H9 (cell line): Measurements from ENCODE around the gene CAPN9. TPM values are rescaled to one million over a fixed set of nuclear protein-coding genes. Genes with fewer than 3 reads are reported as not detected.

Experiments used
- DNase-seq: peaks from one replicate; pipeline ENCODE4 v3.0.0-alpha.2; 2017
- H2AFZ ChIP-seq: one replicate; pipeline ENCODE4 v1.6.1; 2013; ENCODE audit warnings: mild to moderate bottlenecking, low read length, control low read depth, moderate library complexity
- H2AK5ac ChIP-seq: 2 replicates; pipeline ENCODE4 v1.6.1; 2013; ENCODE audit warnings: low read length, control low read depth, mixed read lengths; ENCODE audit not compliant: insufficient read length
- H2BK120ac ChIP-seq: one replicate; pipeline ENCODE4 v1.6.1; 2013; ENCODE audit warnings: low read depth, mild to moderate bottlenecking, low read length, control low read depth, inconsistent platforms; ENCODE audit not compliant: poor library complexity, severe bottlenecking
- H2BK12ac ChIP-seq: 2 replicates; pipeline ENCODE4 v1.6.1; 2013; ENCODE audit warnings: low read length, control low read depth, mixed read lengths, low read depth; ENCODE audit not compliant: insufficient read length
- H2BK15ac ChIP-seq: 2 replicates; pipeline ENCODE4 v1.6.1; 2013; ENCODE audit warnings: low read depth, low read length, control low read depth
- H2BK20ac ChIP-seq: one replicate; pipeline ENCODE4 v1.6.1; 2013; ENCODE audit warnings: low read depth, mild to moderate bottlenecking, low read length, control low read depth, inconsistent platforms; ENCODE audit not compliant: poor library complexity, severe bottlenecking
- H2BK5ac ChIP-seq: 2 replicates; pipeline ENCODE4 v1.6.1; 2013; ENCODE audit warnings: low read length, control low read depth, mixed read lengths; ENCODE audit not compliant: insufficient read length
- H3K14ac ChIP-seq: 2 replicates; pipeline ENCODE4 v1.6.1; 2013; ENCODE audit warnings: low read length, control low read depth; ENCODE audit not compliant: insufficient read depth
- H3K18ac ChIP-seq: 2 replicates; pipeline ENCODE4 v1.6.1; 2013; ENCODE audit warnings: low read depth, mild to moderate bottlenecking, mixed read lengths, low read length, control low read depth; ENCODE audit not compliant: insufficient read length
- H3K23ac ChIP-seq: 2 replicates; pipeline ENCODE4 v1.6.1; 2013; ENCODE audit warnings: low read length, control low read depth, mixed read lengths, low read depth; ENCODE audit not compliant: insufficient read length
- H3K23me2 ChIP-seq: 2 replicates; pipeline ENCODE4 v1.6.1; 2013; ENCODE audit warnings: low read depth, mild to moderate bottlenecking, mixed read lengths, low read length, control low read depth; ENCODE audit not compliant: insufficient read length, poor library complexity, severe bottlenecking
- H3K27ac ChIP-seq: 2 replicates; pipeline ENCODE4 v1.5.1; 2013; ENCODE audit warnings: low read length, control low read depth, mixed read lengths, low read depth; ENCODE audit not compliant: insufficient read length
- H3K27me3 ChIP-seq: 2 replicates; pipeline ENCODE4 v1.6.1; 2013; ENCODE audit warnings: low read length, control low read depth, inconsistent platforms; ENCODE audit not compliant: insufficient read depth
- H3K4ac ChIP-seq: 2 replicates; pipeline ENCODE4 v1.6.1; 2013; ENCODE audit warnings: low read depth, mild to moderate bottlenecking, control low read depth, inconsistent platforms, low read length, moderate library complexity
- H3K4me1 ChIP-seq: 2 replicates; pipeline ENCODE4 v1.6.1; 2013; ENCODE audit warnings: low read length, control low read depth, inconsistent platforms; ENCODE audit not compliant: insufficient read depth
- H3K4me2 ChIP-seq: 2 replicates; pipeline ENCODE4 v1.6.1; 2013; ENCODE audit warnings: low read length, control low read depth, mixed read lengths; ENCODE audit not compliant: insufficient read length, insufficient read depth
- H3K56ac ChIP-seq: 2 replicates; pipeline ENCODE4 v1.6.1; 2013; ENCODE audit warnings: low read depth, mild to moderate bottlenecking, mixed read lengths, low read length, control low read depth; ENCODE audit not compliant: insufficient read length
- H3K79me1 ChIP-seq: 2 replicates; pipeline ENCODE4 v1.6.1; 2013; ENCODE audit warnings: low read depth, mild to moderate bottlenecking, moderate library complexity, low read length, control low read depth, inconsistent platforms; ENCODE audit not compliant: insufficient read depth, poor library complexity, severe bottlenecking
- H3K79me2 ChIP-seq: 2 replicates; pipeline ENCODE4 v1.6.1; 2013; ENCODE audit warnings: low read length, control low read depth, inconsistent platforms; ENCODE audit not compliant: insufficient read depth
- H3K9ac ChIP-seq: 2 replicates; pipeline ENCODE4 v1.6.1; 2013; ENCODE audit warnings: low read length, control low read depth, mixed read lengths; ENCODE audit not compliant: insufficient read length; ENCODE audit errors: extremely low read depth
- H3K9me3 ChIP-seq: one replicate; pipeline ENCODE4 v1.6.1; 2013; ENCODE audit warnings: low read depth, low read length, inconsistent platforms; ENCODE audit not compliant: control insufficient read depth
- H3T11ph ChIP-seq: one replicate; pipeline ENCODE4 v1.6.1; 2013; ENCODE audit warnings: mild to moderate bottlenecking, low read length, control low read depth, inconsistent platforms
- H4K20me1 ChIP-seq: one replicate; pipeline ENCODE4 v1.6.1; 2013; ENCODE audit not compliant: control insufficient read depth, insufficient read length, insufficient read depth
- H4K5ac ChIP-seq: 2 replicates; pipeline ENCODE4 v1.6.1; 2013; ENCODE audit warnings: low read depth, mild to moderate bottlenecking, mixed read lengths, low read length, control low read depth; ENCODE audit not compliant: insufficient read length
- H4K8ac ChIP-seq: replicated peaks from 2 replicates; pipeline ENCODE4 v1.6.1; 2013; ENCODE audit warnings: low read length, control low read depth, mixed read lengths, low read depth; ENCODE audit not compliant: insufficient read length
- H4K91ac ChIP-seq: 2 replicates; pipeline ENCODE4 v1.6.1; 2013; ENCODE audit warnings: low read depth, mild to moderate bottlenecking, moderate library complexity, mixed read lengths, low read length, control low read depth; ENCODE audit not compliant: insufficient read length
- H3K27ac Mint-ChIP-seq, 3 experiments: 2 replicates in 2 of 3; 3 replicates in 1 of 3; pipeline ENCODE4 v1.8.0; 2020 to 2021; ENCODE audit warnings: mixed read lengths in 3 of 3, mild to moderate bottlenecking in 1 of 3, moderate library complexity in 1 of 3
- H3K27me3 Mint-ChIP-seq: 2 replicates; pipeline ENCODE4 v1.8.0; 2021; ENCODE audit warnings: low read depth, mild to moderate bottlenecking, moderate library complexity, mixed read lengths
- H3K36me3 Mint-ChIP-seq, 3 experiments: 2 replicates in 2 of 3; 3 replicates in 1 of 3; pipeline ENCODE4 v1.8.0; 2020 to 2021; ENCODE audit warnings: low read depth in 3 of 3, mixed read lengths in 3 of 3; ENCODE audit not compliant: insufficient read depth in 1 of 3
- H3K4me1 Mint-ChIP-seq, 2 experiments: 2 replicates each; pipeline ENCODE4 v1.8.0; 2020; ENCODE audit warnings: mixed read lengths in 2 of 2
- H3K4me3 Mint-ChIP-seq, 2 experiments: 2 replicates in 1 of 2; 3 replicates in 1 of 2; pipeline ENCODE4 v1.8.0; 2020 to 2021; ENCODE audit warnings: mild to moderate bottlenecking in 2 of 2, mixed read lengths in 2 of 2, moderate library complexity in 1 of 2
- H3K9me3 Mint-ChIP-seq, 2 experiments: 2 replicates in 1 of 2; 3 replicates in 1 of 2; pipeline ENCODE4 v1.8.0; 2020; ENCODE audit warnings: mild to moderate bottlenecking in 2 of 2, mixed read lengths in 2 of 2, moderate library complexity in 1 of 2
- CTCF ChIP-seq: fragments of 200-600 bp; sonication (generic); conservative IDR thresholded peaks from 3 replicates; pipeline ENCODE4 v1.8.0; 2021; ENCODE audit warnings: antibody characterized with exemption, mild to moderate bottlenecking
- WGBS: extraction: QIAGEN DNeasy Blood & Tissue Kit; methylation state at CpG from one replicate; pipeline ENCODE4 v1.1.7; 2013; ENCODE audit warnings: missing lambda C conversion rate, low lambda C conversion rate, mixed read lengths; ENCODE audit not compliant: insufficient read length; ENCODE audit errors: extremely low coverage; 5-methylcytosine and 5-hydroxymethylcytosine counted together
- total RNA-seq: library from RNA; stranded (reverse); gene quantifications from 2 replicates; pipeline ENCODE4 v1.2.1, GENCODE V29; 2021

The CAPN9 gene
- total RNA-seq, 1 experiment from 2014 or later = 0.22 TPM

GRCh38 chr1:230827081-230827681, 80.0 kb downstream of the CAPN9 start:
- Histone ChIP-seq H2BK120ac (no peak overlapping the region), H2BK5ac (no peak overlapping the region), H3T11ph (no peak overlapping the region), H3K23ac (no peak overlapping the region), H2AK5ac (no peak overlapping the region), H3K18ac (no peak overlapping the region), H2AFZ (no peak overlapping the region), H2BK15ac (no peak overlapping the region), H3K14ac (no peak overlapping the region; the same call in 1 of the 2 replicates), H2BK12ac (no peak overlapping the region), H3K4me1 (no peaks in the 10 kb centered on the region), H3K27me3 (no peaks in the 10 kb centered on the region), H3K79me2 (no peaks in the 10 kb centered on the region), H3K4ac (no peak overlapping the region), H3K56ac (no peak overlapping the region), H3K9me3 (no peaks in the 10 kb centered on the region), H3K9ac (no peak overlapping the region), H3K27ac (no peak overlapping the region), H4K5ac (no peak overlapping the region), H4K8ac (no peak overlapping the region), H4K91ac (no peak overlapping the region), H2BK20ac (no peak overlapping the region), H4K20me1 (no peaks in the 10 kb centered on the region), H3K4me2 (no peak overlapping the region), H3K79me1 (no peaks in the 10 kb centered on the region), H3K23me2 (no peaks in the 10 kb centered on the region)
- Mint-ChIP-seq H3K27me3 (peaks cover 55% of the 10 kb centered on the region), H3K27ac (peak overlapping the region in 1 of 3 experiments; percentile 49; a peak in 1 of 7 replicates), H3K4me1 (no peaks in the 10 kb centered on the region), H3K36me3 (no peaks in the 10 kb centered on the region), H3K4me3 (no peak overlapping the region), H3K9me3 (no peaks in the 10 kb centered on the region; a peak in 1 of 5 replicates)
- TF ChIP-seq CTCF = no peak
- no peak for DNase-seq
- no CpG with 5 or more reads among the region's 7 CpGs for WGBS
